ENCODE results near the gene CSH2.
"Not testable (repeated sequence)": the region's sequence is repeated elsewhere in the genome, so short reads cannot be mapped to it uniquely, and the experiment has no call there.

Gene CSH2

GRCh38 chr17:63847525-63848249, 25.8 kb downstream of the CSH2 start:
- H3K4me3 Mint-ChIP-seq: peak overlapping the region; percentile 69
- peak overlapping the region; percentile 91 for H3K27ac Mint-ChIP-seq
- H3K27me3 Mint-ChIP-seq: no peaks in the 10 kb centered on the region
- H3K4me1 Mint-ChIP-seq: peaks cover 25% of the 10 kb centered on the region
- peaks cover 5% of the 10 kb centered on the region for H3K9me3 Mint-ChIP-seq
- no peaks in the 10 kb centered on the region for H3K36me3 Mint-ChIP-seq

- Mint-ChIP-seq H3K4me3 (no peak overlapping the region), H3K9me3 (peaks cover 5% of the 10 kb centered on the region), H3K27me3 (no peaks in the 10 kb centered on the region), H3K4me1 (peaks cover 36% of the 10 kb centered on the region), H3K27ac (no peak overlapping the region), H3K36me3 (no peaks in the 10 kb centered on the region)
Measured at GRCh38 chr17:63845509-63845908, 28.0 kb downstream of the CSH2 start.

GRCh38 chr17:63843910-63844677, 29.4 kb downstream of the CSH2 start:
- H3K9me3 Mint-ChIP-seq: peaks cover 5% of the 10 kb centered on the region
- peaks cover 40% of the 10 kb centered on the region for H3K4me1 Mint-ChIP-seq
- no peaks in the 10 kb centered on the region for H3K27me3 Mint-ChIP-seq
- peak overlapping the region; percentile 84 for H3K4me3 Mint-ChIP-seq
- H3K27ac Mint-ChIP-seq: peak overlapping the region; percentile 91
- H3K36me3 Mint-ChIP-seq: no peaks in the 10 kb centered on the region

GRCh38 chr17:63843387-63843888, 30.0 kb downstream of the CSH2 start:
- Mint-ChIP-seq H3K4me1 (peaks cover 43% of the 10 kb centered on the region), H3K4me3 (peak overlapping the region; percentile 84), H3K27ac (peak overlapping the region; percentile 91)
- not testable (repeated sequence) for H3K36me3 Mint-ChIP-seq, H3K9me3 Mint-ChIP-seq, H3K27me3 Mint-ChIP-seq

- H3K36me3 Mint-ChIP-seq: no peaks in the 10 kb centered on the region
- peak within 1 kb of the TSS; percentile 94 for H3K4me3 Mint-ChIP-seq
- H3K4me1 Mint-ChIP-seq: peaks cover 44% of the 10 kb centered on the region
- no peaks in the 10 kb centered on the region for H3K27me3 Mint-ChIP-seq
- peaks cover under 1% of the 10 kb centered on the region for H3K9me3 Mint-ChIP-seq
- H3K27ac Mint-ChIP-seq: peak within 1 kb of the TSS; percentile 85
Measured at GRCh38 chr17:63842540-63843386, 30.7 kb downstream of the CSH2 start, which contains the start of gene SMARCD2. SMARCD2 (minus strand) TSS chr17:63842685; CDS start chr17:63842674, 11 bp downstream.

GRCh38 chr17:63842173-63842539, 31.3 kb downstream of the CSH2 start:
- peak overlapping the region; percentile 94 for H3K4me3 Mint-ChIP-seq
- peak overlapping the region; percentile 85 for H3K27ac Mint-ChIP-seq
- peaks cover 43% of the 10 kb centered on the region for H3K4me1 Mint-ChIP-seq
- H3K27me3 Mint-ChIP-seq: no peaks in the 10 kb centered on the region
- no peaks in the 10 kb centered on the region for H3K9me3 Mint-ChIP-seq
- no peaks in the 10 kb centered on the region for H3K36me3 Mint-ChIP-seq

- H3K4me1 Mint-ChIP-seq: peaks cover 45% of the 10 kb centered on the region
- peak overlapping the region; percentile 94 for H3K4me3 Mint-ChIP-seq
- H3K36me3 Mint-ChIP-seq: no peaks in the 10 kb centered on the region
- peak overlapping the region; percentile 85 for H3K27ac Mint-ChIP-seq
- no peaks in the 10 kb centered on the region for H3K9me3 Mint-ChIP-seq
- H3K27me3 Mint-ChIP-seq: no peaks in the 10 kb centered on the region
Measured at GRCh38 chr17:63841350-63842172, 31.9 kb downstream of the CSH2 start.

- H3K4me3 Mint-ChIP-seq: peak overlapping the region; percentile 94
- no peaks in the 10 kb centered on the region for H3K36me3 Mint-ChIP-seq
- peaks cover 48% of the 10 kb centered on the region for H3K4me1 Mint-ChIP-seq
- no peaks in the 10 kb centered on the region for H3K27me3 Mint-ChIP-seq
- no peaks in the 10 kb centered on the region for H3K9me3 Mint-ChIP-seq
- peak overlapping the region; percentile 85 for H3K27ac Mint-ChIP-seq
Measured at GRCh38 chr17:63840591-63841349, 32.7 kb downstream of the CSH2 start.

- Mint-ChIP-seq H3K36me3 (peaks cover 3% of the 10 kb centered on the region), H3K4me1 (peaks cover 57% of the 10 kb centered on the region), H3K27me3 (no peaks in the 10 kb centered on the region), H3K27ac (no peak overlapping the region), H3K9me3 (no peaks in the 10 kb centered on the region), H3K4me3 (peak overlapping the region; percentile 23)
Measured at GRCh38 chr17:63838631-63839171, 34.8 kb downstream of the CSH2 start.

- Mint-ChIP-seq H3K27ac (peak overlapping the region; percentile 46), H3K4me1 (peaks cover 56% of the 10 kb centered on the region), H3K27me3 (no peaks in the 10 kb centered on the region), H3K9me3 (no peaks in the 10 kb centered on the region), H3K36me3 (peaks cover 3% of the 10 kb centered on the region), H3K4me3 (peak overlapping the region; percentile 23)
Measured at GRCh38 chr17:63837962-63838600, 35.4 kb downstream of the CSH2 start.

- H3K4me3 Mint-ChIP-seq: no peak overlapping the region
Measured at GRCh38 chr17:63837480-63837879, 36.0 kb downstream of the CSH2 start.

GRCh38 chr17:63836811-63837210, 36.7 kb downstream of the CSH2 start:
- peaks cover 6% of the 10 kb centered on the region for H3K36me3 Mint-ChIP-seq
- H3K4me1 Mint-ChIP-seq: peaks cover 62% of the 10 kb centered on the region
- no peaks in the 10 kb centered on the region for H3K9me3 Mint-ChIP-seq
- no peak overlapping the region for H3K27ac Mint-ChIP-seq
- H3K27me3 Mint-ChIP-seq: no peaks in the 10 kb centered on the region
- H3K4me3 Mint-ChIP-seq: no peak overlapping the region

More at GRCh38 chr17:63837480-63837879, 36.0 kb downstream of the CSH2 start:
- no peaks in the 10 kb centered on the region for H3K27me3 Mint-ChIP-seq
- peaks cover 56% of the 10 kb centered on the region for H3K4me1 Mint-ChIP-seq
- H3K9me3 Mint-ChIP-seq: no peaks in the 10 kb centered on the region
- peaks cover 3% of the 10 kb centered on the region for H3K36me3 Mint-ChIP-seq
- no peak overlapping the region for H3K27ac Mint-ChIP-seq

GRCh38 chr17:63835167-63835720, 38.2 kb downstream of the CSH2 start:
- Mint-ChIP-seq H3K27me3 (no peaks in the 10 kb centered on the region), H3K9me3 (no peaks in the 10 kb centered on the region), H3K4me1 (peaks cover 65% of the 10 kb centered on the region), H3K36me3 (peaks cover 15% of the 10 kb centered on the region), H3K27ac (peak overlapping the region; percentile 37), H3K4me3 (no peak overlapping the region)
